Fibroblast of skin of left quadriceps (primary cell): ENCODE results near the gene DDX21.
"Not testable (repeated sequence)": the region's sequence is repeated elsewhere in the genome, so short reads cannot be mapped to it uniquely, and the experiment has no call there.

Source experiments
- DNase-seq, 2 experiments: peaks; one replicate each; pipeline ENCODE4 v3.0.0-alpha.2; 2013; ENCODE audit warnings: low read depth in 2 of 2

Gene DDX21

GRCh38 chr10:68988530-68989316, 32.8 kb downstream of the DDX21 start, which contains the start of gene KIFBP:
KIFBP (plus strand) TSS chr10:68988803; CDS start chr10:68988833, 30 bp downstream.
- peak; percentile 93 to 94 for DNase-seq

DNA sequence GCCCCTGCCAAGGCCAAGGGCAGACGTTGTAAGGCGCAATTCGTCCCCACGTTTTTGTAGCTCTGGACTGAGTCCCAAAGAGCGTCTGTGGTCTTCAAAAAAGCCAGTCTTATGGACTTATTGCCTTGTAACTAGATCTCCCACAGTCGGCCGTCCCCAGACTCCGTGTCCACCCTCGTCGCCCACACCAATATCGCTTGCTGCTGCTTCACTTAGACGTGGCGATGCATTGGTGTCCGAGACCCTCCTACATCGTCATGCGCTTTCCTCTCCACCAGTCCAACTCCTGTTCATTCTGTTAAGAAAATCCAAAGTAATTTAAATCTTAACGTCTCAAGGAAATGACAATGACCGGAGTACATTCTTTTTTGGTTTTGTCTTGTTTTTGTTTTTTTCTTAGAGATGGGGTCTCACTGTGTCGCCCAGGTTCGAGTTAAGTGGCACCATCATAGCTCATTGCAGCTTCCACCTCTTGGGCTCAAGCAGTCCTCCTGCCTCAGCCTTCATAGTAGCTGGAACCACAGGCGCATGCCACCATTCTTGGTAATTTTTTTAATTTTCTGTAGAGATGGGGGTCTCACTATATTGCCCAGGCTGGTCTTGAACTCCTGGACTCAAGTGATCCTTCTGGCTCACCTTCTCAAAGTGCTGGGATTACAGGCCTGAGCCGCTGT, 33.5 kb downstream of the DDX21 start:
- DNase-seq, result no peak

DNA sequence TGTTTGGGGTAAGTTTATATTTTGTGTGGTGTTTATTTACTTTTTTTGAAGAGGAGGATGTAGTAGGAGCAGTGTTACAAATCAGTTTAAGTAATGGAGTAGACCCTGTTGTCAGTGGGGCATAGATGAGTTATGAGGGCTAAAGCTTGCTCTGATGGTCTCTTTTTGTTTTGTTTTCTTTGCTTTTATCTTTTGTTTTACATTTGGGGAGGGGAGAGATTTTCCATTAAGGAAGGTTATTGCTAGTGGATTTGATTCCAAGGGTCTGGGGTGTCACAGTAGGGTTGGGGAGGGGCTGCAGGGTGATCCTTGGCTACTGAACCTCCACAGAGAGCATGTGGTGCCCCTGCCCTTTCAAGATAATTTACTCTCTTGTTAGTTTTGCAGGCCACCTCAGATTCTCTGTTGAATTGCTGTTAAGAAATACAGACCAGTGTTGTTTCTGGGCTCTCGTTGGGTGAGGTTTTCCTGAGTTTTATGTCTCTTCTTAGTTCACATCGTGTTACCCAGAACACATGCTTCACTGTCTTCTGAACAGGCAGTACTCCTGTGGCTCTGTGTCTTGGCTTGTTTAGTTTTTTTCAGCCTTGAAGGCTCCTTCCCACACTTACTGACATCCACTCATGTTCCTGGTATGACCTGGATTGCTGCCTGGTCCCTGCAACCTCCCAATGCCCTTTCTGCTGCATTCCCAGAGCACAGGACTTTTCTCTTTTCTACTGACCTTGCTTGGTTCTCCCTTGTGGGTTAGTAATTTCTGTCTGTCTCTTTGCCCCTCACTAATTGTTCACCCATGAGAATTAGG, 36.9 kb downstream of the DDX21 start:
- DNase-seq, result peak; percentile 54 to 59

- no peak for DNase-seq
Measured at GRCh38 chr10:68997211-68997610, 41.2 kb downstream of the DDX21 start.

GRCh38 chr10:69004821-69005220, 48.9 kb downstream of the DDX21 start:
- DNase-seq, result peak in 1 of 2 experiments; percentile 21

DNA sequence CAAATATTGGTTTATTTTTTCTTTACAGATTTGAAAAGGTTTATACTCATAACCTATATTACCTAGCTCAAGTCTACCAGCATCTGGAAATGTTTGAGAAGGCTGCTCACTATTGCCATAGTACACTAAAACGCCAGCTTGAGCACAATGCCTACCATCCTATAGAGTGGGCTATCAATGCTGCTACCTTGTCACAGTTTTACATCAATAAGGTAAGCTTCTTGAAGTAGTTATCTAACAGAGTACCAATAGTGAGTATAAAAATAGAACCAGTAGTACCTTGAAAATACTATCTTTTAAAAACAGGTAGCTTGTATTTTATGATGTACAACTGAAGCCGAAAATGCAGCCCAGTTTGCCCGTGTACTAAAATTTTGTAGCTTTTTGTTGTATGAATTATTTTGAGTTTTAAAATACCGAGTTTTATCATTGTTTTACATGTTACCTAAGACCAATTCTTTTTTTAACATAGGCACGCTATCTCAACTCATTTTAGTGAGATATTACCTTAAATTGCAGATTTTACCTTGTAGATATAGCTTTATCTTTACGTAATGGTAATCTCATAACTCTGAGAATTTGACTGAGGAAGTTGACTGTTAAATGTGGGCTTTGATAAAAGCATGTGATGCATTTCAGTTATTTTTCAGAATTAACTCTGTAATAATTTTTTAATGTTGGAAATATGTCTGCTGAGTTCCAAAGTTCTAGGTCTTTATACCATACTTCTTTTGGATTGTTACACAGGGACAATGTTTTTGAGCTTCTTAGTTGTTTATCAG, 49.9 kb downstream of the DDX21 start:
- DNase-seq, result no peak

GRCh38 chr10:69007260-69007659, 51.3 kb downstream of the DDX21 start:
- no peak for DNase-seq

DNA sequence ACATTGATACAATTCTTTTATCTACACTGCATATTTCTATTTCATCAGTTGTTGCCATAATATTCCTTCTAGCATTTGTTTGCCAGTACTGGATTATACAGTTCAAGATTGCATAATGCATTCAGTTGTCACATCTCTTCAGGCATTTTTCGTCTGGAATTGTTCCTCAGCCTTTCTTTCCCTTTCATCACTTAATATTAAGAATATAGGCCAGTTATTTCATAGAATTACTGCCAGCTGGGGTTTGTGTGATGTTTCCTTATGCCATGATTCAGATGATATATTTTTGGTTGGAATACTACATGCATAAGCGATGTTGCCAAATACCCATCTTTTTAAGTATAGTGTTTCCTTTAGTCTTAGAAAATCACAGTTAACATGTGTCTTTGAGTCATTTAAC, 53.4 kb downstream of the DDX21 start:
- no peak for DNase-seq

DNA sequence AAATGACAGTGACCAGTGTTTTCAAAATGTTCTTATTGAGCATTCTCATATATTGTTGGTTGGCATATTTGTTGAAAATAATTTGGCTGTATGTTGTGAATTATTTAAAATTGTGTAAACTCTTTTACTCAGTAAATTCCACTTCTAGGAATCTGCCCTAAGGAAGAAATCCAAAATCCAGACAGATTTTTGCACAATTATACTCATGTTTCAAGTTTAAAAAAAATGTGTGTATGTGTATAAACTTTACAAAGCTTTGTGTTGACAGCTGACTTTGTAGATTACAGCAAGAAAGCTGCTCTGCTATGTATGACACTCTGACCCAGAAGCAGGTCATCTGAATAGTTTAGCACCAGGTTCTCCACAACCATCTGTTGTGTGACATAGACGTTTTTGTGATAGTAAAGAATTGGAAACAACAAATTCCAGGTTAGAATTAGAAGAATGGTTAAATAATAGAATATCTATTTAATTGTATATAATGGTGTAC, 54.2 kb downstream of the DDX21 start:
- DNase-seq, result no peak

- DNase-seq, result not testable (repeated sequence)
Measured at GRCh38 chr10:69012778-69013177, 56.8 kb downstream of the DDX21 start.

DNA sequence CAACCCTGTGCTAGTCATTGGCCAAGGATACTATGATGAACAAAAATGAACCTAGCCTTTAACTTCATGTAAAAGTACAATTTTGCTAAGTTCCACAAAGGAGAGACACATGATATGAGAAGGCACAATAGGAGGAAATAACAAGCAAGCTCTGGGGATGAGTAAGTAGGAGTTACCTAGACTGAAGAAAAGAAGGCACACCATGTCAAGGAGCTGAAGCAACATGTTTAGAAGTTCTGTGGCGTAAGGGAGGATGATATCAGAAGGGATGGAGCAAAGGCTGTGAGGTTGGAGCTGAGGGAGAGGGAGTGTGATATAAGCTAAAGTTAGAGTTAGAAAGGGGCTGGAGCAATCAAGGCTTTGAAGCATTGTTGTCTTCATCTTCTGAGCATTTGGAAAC, 58.2 kb downstream of the DDX21 start:
- DNase-seq, result no peak

- DNase-seq, result no peak
Measured at GRCh38 chr10:69018613-69019012, 62.6 kb downstream of the DDX21 start.

GRCh38 chr10:69022611-69023010, 66.6 kb downstream of the DDX21 start:
- no peak for DNase-seq

DNA sequence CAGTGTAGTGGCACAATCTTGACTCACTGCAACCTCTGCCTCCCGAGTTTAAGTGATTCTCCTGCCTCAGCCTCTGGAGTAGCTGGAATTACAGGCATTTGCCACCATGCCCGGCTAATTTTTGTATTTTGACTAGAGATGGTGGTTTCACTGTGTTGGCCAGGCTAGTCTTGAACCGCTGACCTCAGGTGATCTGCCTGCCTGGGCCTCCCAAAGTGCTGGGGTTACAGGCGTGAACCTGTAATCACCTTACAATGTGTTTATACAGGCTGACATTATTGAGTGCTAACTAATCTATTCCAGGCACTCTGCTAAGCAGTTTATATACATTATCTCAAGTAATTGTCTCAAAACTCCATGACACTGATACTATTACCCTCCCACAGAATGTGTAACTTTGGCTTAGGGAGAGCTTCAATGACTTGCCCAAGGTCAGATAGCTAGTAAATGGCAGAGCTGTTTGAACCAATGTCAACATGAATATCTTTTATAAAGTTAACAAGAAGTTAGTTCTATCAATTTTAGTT, 69.5 kb downstream of the DDX21 start:
- no peak for DNase-seq

DNA sequence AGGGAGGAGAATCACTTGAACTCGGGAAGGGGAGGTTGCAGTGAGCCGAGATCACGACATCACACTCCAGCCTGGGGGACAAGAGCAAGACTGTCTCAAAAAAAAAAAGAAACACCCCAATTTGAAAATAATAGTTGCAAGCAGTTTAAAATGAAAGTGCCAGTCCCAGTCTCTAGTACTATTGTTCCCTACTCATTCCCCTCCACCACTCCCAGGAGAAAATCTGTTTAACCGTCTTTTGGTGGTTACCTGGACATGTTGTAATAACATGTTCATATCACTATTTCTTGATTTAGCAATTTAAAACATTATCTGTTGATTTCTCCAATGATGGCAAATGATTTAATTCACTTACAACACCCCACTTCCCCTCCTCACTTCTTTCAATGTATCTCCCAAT, 77.3 kb downstream of the DDX21 start:
- no peak for DNase-seq
